HCT116 (cell line): Measurements from ENCODE around the gene LMO7. TPM values are rescaled to one million over a fixed set of nuclear protein-coding genes. Genes with fewer than 3 reads are reported as not detected.

Experiments used
- ATAC-seq: fragments of 200-7000 bp; cut with Tn5 transposase; 2 replicates; pipeline ENCODE4 v1.9.1; 2020; ENCODE audit warnings: mild to moderate bottlenecking, moderate library complexity
- BruUV-seq: library from RNA; stranded (reverse); fragments of 400-500 nt; replicated peaks from 2 replicates; lab custom pipeline; 2021; lab: Mats Ljungman, UMichigan
- CTCF ChIA-PET: fragments of 300-600 bp; sonication (Branson Sonifier 250); formaldehyde crosslinking; loops from one replicate; lab custom pipeline; 2021; ENCODE audit warnings: antibody characterized with exemption; lab: Charles Lee
- POLR2A ChIA-PET: fragments of 300-600, 350-600 bp; sonication (Branson Sonifier 250); formaldehyde crosslinking; loops from one replicate; lab custom pipeline; 2021; ENCODE audit warnings: antibody characterized with exemption; lab: Charles Lee
- RAD21 ChIA-PET, 2 experiments: fragments of 300-600 bp; sonication (Branson Sonifier 250); formaldehyde crosslinking; loops; one replicate each; lab custom pipeline; 2023; ENCODE audit warnings: low total read pairs in 2 of 2; ENCODE audit not compliant: uncharacterized antibody in 2 of 2, unreplicated experiment in 2 of 2, low non-redundant PET in 1 of 2; lab: Charles Lee
- DNase-seq: peaks from one replicate; pipeline ENCODE4 v3.0.0-alpha.2; 2010; ENCODE audit warnings: low read depth, low spot score
- H2AFZ ChIP-seq: fragments of 200-600 bp; shearing (Covaris generic), sonication (generic); 2 replicates; pipeline ENCODE4 v1.6.1; 2017; ENCODE audit warnings: low read depth, mixed run types, mixed read lengths, antibody characterized with exemption, low read length; ENCODE audit not compliant: poor library complexity, severe bottlenecking
- H3K27ac ChIP-seq: 2 replicates; pipeline ENCODE4 v1.5.1; 2012; ENCODE audit warnings: low read depth, low read length
- H3K27me3 ChIP-seq: fragments of 200-600 bp; sonication (generic); 2 replicates; pipeline ENCODE4 v1.6.1; 2016; ENCODE audit warnings: mixed run types, low read length, mixed read lengths; ENCODE audit not compliant: insufficient read depth
- H3K36me3 ChIP-seq, 2 experiments: fragments of 200-500 bp in 1 of 2; fragments of 200-600 bp in 1 of 2; sonication (Bioruptor generic) in 1 of 2; sonication (generic) in 1 of 2; 2 replicates each; pipeline versions ENCODE4 v1.5.1 to v1.6.1; 2014 to 2016; ENCODE audit warnings: low read length in 2 of 2, inconsistent platforms in 1 of 2, mixed read lengths in 1 of 2, mixed run types in 1 of 2; ENCODE audit not compliant: insufficient read depth in 2 of 2, control insufficient read depth in 1 of 2
- H3K4me1 ChIP-seq, 2 experiments: fragments of 200-600 bp in 1 of 2; sonication (generic) in 1 of 2; 2 replicates each; pipeline versions ENCODE4 v1.5.1 to v1.6.1; 2012 to 2017; ENCODE audit warnings: low read length in 2 of 2, inconsistent platforms in 1 of 2, mild to moderate bottlenecking in 1 of 2, mixed read lengths in 1 of 2, mixed run types in 1 of 2, moderate library complexity in 1 of 2; ENCODE audit not compliant: insufficient read depth in 2 of 2, control insufficient read depth in 1 of 2
- H3K4me2 ChIP-seq: fragments of 200-600 bp; sonication (generic); 2 replicates; pipeline ENCODE4 v1.6.1; 2017; ENCODE audit warnings: mixed run types, low read length, mixed read lengths
- H3K4me3 ChIP-seq, 2 experiments: fragments of 200-600 bp in 1 of 2; sonication (generic) in 1 of 2; replicated peaks in 1 of 2; 2 replicates each; pipeline ENCODE4 v1.5.1; 2011 to 2016; ENCODE audit warnings: low read length in 2 of 2, control low read depth in 1 of 2, low read depth in 1 of 2, mild to moderate bottlenecking in 1 of 2, mixed read lengths in 1 of 2, mixed run types in 1 of 2
- H3K79me2 ChIP-seq: fragments of 200-600 bp; sonication (generic); 2 replicates; pipeline ENCODE4 v1.6.1; 2017; ENCODE audit warnings: mild to moderate bottlenecking, mixed run types, low read length, moderate library complexity, mixed read lengths; ENCODE audit not compliant: insufficient read depth
- H3K9ac ChIP-seq: fragments of 200-600 bp; sonication (generic); 2 replicates; pipeline ENCODE4 v1.6.1; 2016; ENCODE audit warnings: low read length, mixed read lengths
- H3K9me2 ChIP-seq: fragments of 200-600 bp; sonication (generic), shearing (Covaris generic); 2 replicates; pipeline ENCODE4 v1.6.1; 2017; ENCODE audit warnings: mixed run types, mild to moderate bottlenecking, moderate library complexity; ENCODE audit not compliant: insufficient read depth
- H3K9me3 ChIP-seq, 2 experiments: fragments of 200-500 bp in 1 of 2; fragments of 200-600 bp in 1 of 2; sonication (Bioruptor generic) in 1 of 2; sonication (generic) in 1 of 2; 2 replicates each; pipeline ENCODE4 v1.6.1; 2014 to 2017; ENCODE audit warnings: low read length in 2 of 2, mixed read lengths in 2 of 2, inconsistent platforms in 1 of 2, low read depth in 1 of 2, mild to moderate bottlenecking in 1 of 2, mixed run types in 1 of 2, moderate library complexity in 1 of 2; ENCODE audit not compliant: control insufficient read depth in 1 of 2, insufficient read depth in 1 of 2
- H4K20me1 ChIP-seq: fragments of 200-600 bp; sonication (generic), shearing (Covaris generic); 2 replicates; pipeline ENCODE4 v1.6.1; 2017; ENCODE audit warnings: mixed run types, mild to moderate bottlenecking, moderate library complexity; ENCODE audit not compliant: insufficient read depth
- ATF3 ChIP-seq: IDR thresholded peaks from 2 replicates; pipeline ENCODE4 v1.6.1; 2012
- CEBPB ChIP-seq: IDR thresholded peaks from 2 replicates; pipeline ENCODE4 v1.6.1; 2012; ENCODE audit warnings: low read depth
- ELF1 ChIP-seq: IDR thresholded peaks from 2 replicates; pipeline ENCODE4 v1.6.1; 2012; ENCODE audit warnings: low read depth, borderline replicate concordance
- FOSL1 ChIP-seq: IDR thresholded peaks from 2 replicates; pipeline ENCODE4 v1.6.1; 2012; ENCODE audit warnings: low read depth
- JUND ChIP-seq: IDR thresholded peaks from 2 replicates; pipeline ENCODE4 v1.6.1; 2012
- MAX ChIP-seq: IDR thresholded peaks from 2 replicates; pipeline ENCODE4 v1.6.1; 2012
- POLR2A ChIP-seq: IDR thresholded peaks from 2 replicates; pipeline ENCODE4 v1.7.0; 2011; ENCODE audit warnings: borderline replicate concordance; ENCODE audit not compliant: insufficient read depth, insufficient read length; ENCODE audit errors: extremely low read depth
- RAD21 ChIP-seq: IDR thresholded peaks from 2 replicates; pipeline ENCODE4 v1.6.1; 2012; ENCODE audit warnings: low read depth, mild to moderate bottlenecking
- REST ChIP-seq: IDR thresholded peaks from 2 replicates; pipeline ENCODE4 v1.6.1; 2012; ENCODE audit warnings: low read depth
- SP1 ChIP-seq: IDR thresholded peaks from 2 replicates; pipeline ENCODE4 v1.6.1; 2012; ENCODE audit warnings: low read depth
- SRF ChIP-seq: IDR thresholded peaks from 2 replicates; pipeline ENCODE4 v1.6.1; 2012; ENCODE audit warnings: low read depth
- TCF7L2 ChIP-seq: IDR thresholded peaks from 2 replicates; pipeline ENCODE4 v1.7.0; 2011; ENCODE audit warnings: borderline replicate concordance, inconsistent platforms; ENCODE audit not compliant: insufficient read depth, insufficient read length; ENCODE audit errors: extremely low read depth
- ZBTB33 ChIP-seq: IDR thresholded peaks from 2 replicates; pipeline ENCODE4 v1.6.1; 2011; ENCODE audit warnings: mild to moderate bottlenecking, low read length, moderate library complexity; ENCODE audit not compliant: insufficient replicate concordance; ENCODE audit errors: extremely low read depth
- ZNF274 ChIP-seq: fragments of 200-500 bp; sonication (Bioruptor generic); IDR thresholded peaks from 2 replicates; pipeline ENCODE4 v1.6.1; 2014; ENCODE audit warnings: mild to moderate bottlenecking, low read depth, low read length, inconsistent platforms
- intact Hi-C: fragments of 100-400 bp; cut with micrococcal nuclease; formaldehyde crosslinking; loops from 2 replicates; pipeline ENCODE4 v1.10.0; 2022
- total RNA-seq: library from RNA; stranded (reverse); gene quantifications from one replicate; pipeline ENCODE4 v1.2.1, GENCODE V29; 2021; ENCODE audit not compliant: unreplicated experiment

Gene LMO7
- total RNA-seq, 1 experiment from 2014 or later = 8.1 TPM

- ChIA-PET POLR2A (no interaction called here), RAD21 (no interaction called here), CTCF (no interaction called here)
- Histone ChIP-seq H2AFZ (no peak overlapping the region), H3K27me3 (no peaks in the 10 kb centered on the region), H4K20me1 (no peaks in the 10 kb centered on the region), H3K27ac (no peak overlapping the region), H3K4me3 (no peak overlapping the region), H3K9ac (no peak overlapping the region), H3K4me1 (peaks cover 10 to 21% of the 10 kb centered on the region in 2 experiments), H3K4me2 (no peak overlapping the region), H3K36me3 (no peaks in the 10 kb centered on the region), H3K9me2 (no peaks in the 10 kb centered on the region), H3K79me2 (no peaks in the 10 kb centered on the region), H3K9me3 (no peaks in the 10 kb centered on the region)
- intact Hi-C loops = no loop called here
- ATAC-seq = no peak
- TF ChIP-seq SP1 (no peak), SRF (no peak), JUND (no peak), REST (no peak)
- DNase-seq = no peak
- no TSS peak for BruUV-seq
Observed at GRCh38 chr13:75797239-75797638, 161.1 kb downstream of the LMO7 start.

- H3K9me2 ChIP-seq = no peaks in the 10 kb centered on the region
- H4K20me1 ChIP-seq = no peaks in the 10 kb centered on the region
- peak overlapping the region; percentile 39 for H3K27ac ChIP-seq
- RAD21 ChIA-PET = no interaction called here
- H3K9ac ChIP-seq = no peak overlapping the region
- POLR2A ChIA-PET = no interaction called here
- no peaks in the 10 kb centered on the region for H3K36me3 ChIP-seq
- CTCF ChIA-PET = interaction anchor here (4.8 kb wide), 1 partner anchor 102 kb away, joined by 58 read pairs; no protein-coding TSS in a partner anchor
- DNase-seq (no peak), ATAC-seq (no peak)
- peaks cover 10 to 21% of the 10 kb centered on the region in 2 experiments for H3K4me1 ChIP-seq
- intact Hi-C loops = no loop called here
- no peaks in the 10 kb centered on the region for H3K79me2 ChIP-seq
- H3K4me2 ChIP-seq = peak overlapping the region; percentile 55; the same call in 1 of the 2 replicates
- no peak overlapping the region for H3K4me3 ChIP-seq
- BruUV-seq = no TSS peak
- no peaks in the 10 kb centered on the region for H3K9me3 ChIP-seq
- H3K27me3 ChIP-seq = no peaks in the 10 kb centered on the region
- H2AFZ ChIP-seq = no peak overlapping the region
- TF ChIP-seq CEBPB (no peak), RAD21 (no peak), ELF1 (no peak), MAX (no peak), TCF7L2 (no peak), FOSL1 (no peak), POLR2A (no peak), ZNF274 (no peak), ZBTB33 (no peak), JUND (no peak), ATF3 (no peak)
Observed at GRCh38 chr13:75797719-75798118, 161.6 kb downstream of the LMO7 start.
